ENCODE measurements around the gene ELP4.

Gene ELP4

DNA sequence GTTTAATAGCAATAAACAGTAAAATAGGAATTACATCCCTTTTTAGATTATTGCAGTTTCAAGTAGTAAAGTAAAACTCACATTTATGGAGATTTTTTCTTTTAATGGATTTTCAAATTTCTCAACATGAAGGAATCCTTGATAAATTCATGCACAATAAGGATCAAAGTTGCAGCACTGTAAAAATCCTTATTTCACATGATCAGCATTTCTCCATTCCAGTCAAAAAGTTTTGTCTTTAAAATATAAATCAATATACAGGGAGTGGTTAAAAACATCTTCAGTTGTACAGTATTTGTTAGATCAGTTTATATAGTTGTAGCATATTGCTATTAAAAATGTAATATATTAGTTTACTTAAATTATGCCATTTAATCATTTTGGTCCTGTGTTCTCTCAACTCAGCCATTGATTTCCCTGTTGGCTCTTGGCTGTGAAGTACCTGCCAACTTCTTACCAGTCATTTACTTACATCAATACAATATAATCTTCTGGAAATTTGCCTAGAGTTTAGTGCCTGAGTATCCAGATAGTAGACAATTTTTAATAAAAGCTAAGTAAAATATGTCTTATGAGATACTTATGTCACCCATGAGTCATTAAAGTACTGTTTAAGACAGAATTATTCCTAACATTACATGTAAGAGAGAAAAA lies 12.1 kb downstream of the ELP4 start:
- peaks cover 3 to 7% of the 10 kb centered on the region in 2 donors for H3K36me3 ChIP-seq (replicated peaks in 1 of 2; ENCODE audit: control insufficient read depth in 2 of 2, insufficient read depth in 2 of 2, low read length in 2 of 2)
- no peak overlapping the region for H3K4me3 ChIP-seq (ENCODE audit: low read length in 2 of 2)
- no peak overlapping the region for H3K14ac ChIP-seq (ENCODE audit: low read length)
- H2AFZ ChIP-seq (ENCODE audit: low read length): no peak overlapping the region
- H3K9me3 ChIP-seq (replicated peaks in 1 of 2; ENCODE audit: control insufficient read depth in 2 of 2, insufficient read depth in 1 of 2, low read depth in 1 of 2, low read length in 2 of 2): peaks cover 1 to 5% of the 10 kb centered on the region in 2 donors
- H3K4me1 ChIP-seq (ENCODE audit: control insufficient read depth in 2 of 2, insufficient read depth in 1 of 2, low read depth in 1 of 2, low read length in 2 of 2): no peaks in the 10 kb centered on the region
- H4K8ac ChIP-seq (ENCODE audit: low read depth, low read length): no peak overlapping the region
- H3K27ac ChIP-seq (replicated peaks; ENCODE audit: low read length): no peak overlapping the region
- H3K79me1 ChIP-seq (ENCODE audit: low read depth, low read length): peaks cover 2% of the 10 kb centered on the region
- no peak overlapping the region for H2BK12ac ChIP-seq (ENCODE audit: low read length)
- H4K91ac ChIP-seq (ENCODE audit: low read depth, low read length, poor library complexity): no peak overlapping the region
- no peak for DNase-seq (ENCODE audit: low spot score)
- no peak overlapping the region for H3K4me2 ChIP-seq (ENCODE audit: insufficient read depth, low read length, poor library complexity, severe bottlenecking)
- no peak overlapping the region for H2BK5ac ChIP-seq (ENCODE audit: low read length)
- H3K18ac ChIP-seq (ENCODE audit: low read length): no peak overlapping the region
- no peak overlapping the region for H2BK15ac ChIP-seq (ENCODE audit: low read length)
- no peak overlapping the region for H3K23ac ChIP-seq (ENCODE audit: low read depth, low read length, poor library complexity)
- H2BK120ac ChIP-seq (ENCODE audit: low read depth, low read length): no peak overlapping the region
- no peak overlapping the region for H3K4ac ChIP-seq (ENCODE audit: low read length)
- H3K9ac ChIP-seq (ENCODE audit: low read depth, low read length, poor library complexity): no peak overlapping the region
- H3K27me3 ChIP-seq (ENCODE audit: control insufficient read depth in 3 of 3, insufficient read depth in 3 of 3, low read depth in 1 of 3, low read length in 3 of 3): no peaks in the 10 kb centered on the region
- no peak overlapping the region for H2AK5ac ChIP-seq (ENCODE audit: low read depth, low read length)

GRCh38 chr11:31529189-31529588 lies 19.6 kb downstream of the ELP4 start:
- Histone ChIP-seq H3K4ac (ENCODE audit: low read length) (no peak overlapping the region), H2BK120ac (ENCODE audit: low read depth, low read length) (no peak overlapping the region), H3K9ac (ENCODE audit: low read depth, low read length, poor library complexity) (no peak overlapping the region), H3K23ac (ENCODE audit: low read depth, low read length, poor library complexity) (no peak overlapping the region), H3K9me3 (replicated peaks in 1 of 2; ENCODE audit: control insufficient read depth in 2 of 2, insufficient read depth in 1 of 2, low read depth in 1 of 2, low read length in 2 of 2) (peaks cover under 1 to 3% of the 10 kb centered on the region in 2 donors), H3K14ac (ENCODE audit: low read length) (no peak overlapping the region), H2AFZ (ENCODE audit: low read length) (no peak overlapping the region), H3K79me1 (ENCODE audit: low read depth, low read length) (peaks cover 2% of the 10 kb centered on the region), H2AK5ac (ENCODE audit: low read depth, low read length) (no peak overlapping the region), H3K4me2 (ENCODE audit: insufficient read depth, low read length, poor library complexity, severe bottlenecking) (no peak overlapping the region), H3K4me3 (ENCODE audit: low read length in 2 of 2) (no peak overlapping the region), H3K18ac (ENCODE audit: low read length) (no peak overlapping the region), H2BK5ac (ENCODE audit: low read length) (no peak overlapping the region), H3K27me3 (ENCODE audit: control insufficient read depth in 3 of 3, insufficient read depth in 3 of 3, low read depth in 1 of 3, low read length in 3 of 3) (no peaks in the 10 kb centered on the region), H4K91ac (ENCODE audit: low read depth, low read length, poor library complexity) (no peak overlapping the region), H2BK15ac (ENCODE audit: low read length) (no peak overlapping the region), H2BK12ac (ENCODE audit: low read length) (no peak overlapping the region), H3K27ac (replicated peaks; ENCODE audit: low read length) (no peak overlapping the region), H4K8ac (ENCODE audit: low read depth, low read length) (no peak overlapping the region), H3K36me3 (replicated peaks in 1 of 2; ENCODE audit: control insufficient read depth in 2 of 2, insufficient read depth in 2 of 2, low read length in 2 of 2) (peaks cover 2% of the 10 kb centered on the region in 2 donors), H3K4me1 (ENCODE audit: control insufficient read depth in 2 of 2, insufficient read depth in 1 of 2, low read depth in 1 of 2, low read length in 2 of 2) (no peaks in the 10 kb centered on the region)
- no CpG with 5 or more reads among the region's 2 CpGs for WGBS, 2 donors (ENCODE audit: extremely low coverage in 2 of 2, insufficient read length in 2 of 2, insufficient replicate concordance in 1 of 2)
- DNase-seq (ENCODE audit: low spot score): no peak

GRCh38 chr11:31529701-31530100 lies 20.1 kb downstream of the ELP4 start:
- no peaks in the 10 kb centered on the region for H3K36me3 ChIP-seq (replicated peaks in 1 of 2; ENCODE audit: control insufficient read depth in 2 of 2, insufficient read depth in 2 of 2, low read length in 2 of 2)
- no peak overlapping the region for H3K18ac ChIP-seq (ENCODE audit: low read length)
- H3K4me1 ChIP-seq (ENCODE audit: control insufficient read depth in 2 of 2, insufficient read depth in 1 of 2, low read depth in 1 of 2, low read length in 2 of 2): no peaks in the 10 kb centered on the region
- H2BK5ac ChIP-seq (ENCODE audit: low read length): no peak overlapping the region
- H3K27me3 ChIP-seq (ENCODE audit: control insufficient read depth in 3 of 3, insufficient read depth in 3 of 3, low read depth in 1 of 3, low read length in 3 of 3): no peaks in the 10 kb centered on the region
- no peak overlapping the region for H3K14ac ChIP-seq (ENCODE audit: low read length)
- H3K23ac ChIP-seq (ENCODE audit: low read depth, low read length, poor library complexity): no peak overlapping the region
- H3K4ac ChIP-seq (ENCODE audit: low read length): no peak overlapping the region
- H3K9me3 ChIP-seq (replicated peaks in 1 of 2; ENCODE audit: control insufficient read depth in 2 of 2, insufficient read depth in 1 of 2, low read depth in 1 of 2, low read length in 2 of 2): no peaks in the 10 kb centered on the region
- no peak overlapping the region for H2AFZ ChIP-seq (ENCODE audit: low read length)
- H2AK5ac ChIP-seq (ENCODE audit: low read depth, low read length): no peak overlapping the region
- H2BK120ac ChIP-seq (ENCODE audit: low read depth, low read length): no peak overlapping the region
- H2BK12ac ChIP-seq (ENCODE audit: low read length): no peak overlapping the region
- peaks cover 2% of the 10 kb centered on the region for H3K79me1 ChIP-seq (ENCODE audit: low read depth, low read length)
- H3K4me3 ChIP-seq (ENCODE audit: low read length in 2 of 2): no peak overlapping the region
- H4K8ac ChIP-seq (ENCODE audit: low read depth, low read length): no peak overlapping the region
- no peak for DNase-seq (ENCODE audit: low spot score)
- H4K91ac ChIP-seq (ENCODE audit: low read depth, low read length, poor library complexity): no peak overlapping the region
- H2BK15ac ChIP-seq (ENCODE audit: low read length): no peak overlapping the region
- no peak overlapping the region for H3K9ac ChIP-seq (ENCODE audit: low read depth, low read length, poor library complexity)
- H3K27ac ChIP-seq (replicated peaks; ENCODE audit: low read length): no peak overlapping the region
- H3K4me2 ChIP-seq (ENCODE audit: insufficient read depth, low read length, poor library complexity, severe bottlenecking): no peak overlapping the region

- H3K9ac ChIP-seq (ENCODE audit: low read depth, low read length, poor library complexity): no peak overlapping the region
- H3K23ac ChIP-seq (ENCODE audit: low read depth, low read length, poor library complexity): no peak overlapping the region
- peaks cover 2% of the 10 kb centered on the region for H3K79me1 ChIP-seq (ENCODE audit: low read depth, low read length)
- no peak overlapping the region for H3K4me2 ChIP-seq (ENCODE audit: insufficient read depth, low read length, poor library complexity, severe bottlenecking)
- no peak overlapping the region for H2BK120ac ChIP-seq (ENCODE audit: low read depth, low read length)
- H3K14ac ChIP-seq (ENCODE audit: low read length): no peak overlapping the region
- no peaks in the 10 kb centered on the region for H3K27me3 ChIP-seq (ENCODE audit: control insufficient read depth in 3 of 3, insufficient read depth in 3 of 3, low read depth in 1 of 3, low read length in 3 of 3)
- no peak overlapping the region for H3K27ac ChIP-seq (replicated peaks; ENCODE audit: low read length)
- no peaks in the 10 kb centered on the region for H3K4me1 ChIP-seq (ENCODE audit: control insufficient read depth in 2 of 2, insufficient read depth in 1 of 2, low read depth in 1 of 2, low read length in 2 of 2)
- no peak overlapping the region for H2AK5ac ChIP-seq (ENCODE audit: low read depth, low read length)
- H3K4ac ChIP-seq (ENCODE audit: low read length): no peak overlapping the region
- no peak overlapping the region for H2AFZ ChIP-seq (ENCODE audit: low read length)
- H4K8ac ChIP-seq (ENCODE audit: low read depth, low read length): no peak overlapping the region
- no peak overlapping the region for H4K91ac ChIP-seq (ENCODE audit: low read depth, low read length, poor library complexity)
- no peak for DNase-seq (ENCODE audit: low spot score)
- no peaks in the 10 kb centered on the region for H3K36me3 ChIP-seq (replicated peaks in 1 of 2; ENCODE audit: control insufficient read depth in 2 of 2, insufficient read depth in 2 of 2, low read length in 2 of 2)
- H2BK5ac ChIP-seq (ENCODE audit: low read length): no peak overlapping the region
- H2BK12ac ChIP-seq (ENCODE audit: low read length): no peak overlapping the region
- H3K18ac ChIP-seq (ENCODE audit: low read length): no peak overlapping the region
- no peak overlapping the region for H3K4me3 ChIP-seq (ENCODE audit: low read length in 2 of 2)
- WGBS, 2 donors (ENCODE audit: extremely low coverage in 2 of 2, insufficient read length in 2 of 2, insufficient replicate concordance in 1 of 2): no CpG with 5 or more reads among the region's 1 CpG
- H3K9me3 ChIP-seq (replicated peaks in 1 of 2; ENCODE audit: control insufficient read depth in 2 of 2, insufficient read depth in 1 of 2, low read depth in 1 of 2, low read length in 2 of 2): no peaks in the 10 kb centered on the region
- H2BK15ac ChIP-seq (ENCODE audit: low read length): no peak overlapping the region
Measured at GRCh38 chr11:31531293-31531692, 21.7 kb downstream of the ELP4 start.
